NT2/D1 (cell line): ENCODE measurements around the gene LCE3E.

ENCODE experiments used
- SUZ12 ChIP-seq: IDR thresholded peaks from 2 replicates; pipeline ENCODE4 v1.6.1; 2011; ENCODE audit not compliant: insufficient read length, insufficient read depth; ENCODE audit errors: extremely low read depth
- YY1 ChIP-seq: IDR thresholded peaks from 2 replicates; pipeline ENCODE4 v1.6.1; 2011; ENCODE audit not compliant: insufficient read length, insufficient read depth
- ZNF274 ChIP-seq: IDR thresholded peaks from 2 replicates; pipeline ENCODE4 v1.6.1; 2011; ENCODE audit warnings: mild to moderate bottlenecking, low read depth, low read length

DNA sequence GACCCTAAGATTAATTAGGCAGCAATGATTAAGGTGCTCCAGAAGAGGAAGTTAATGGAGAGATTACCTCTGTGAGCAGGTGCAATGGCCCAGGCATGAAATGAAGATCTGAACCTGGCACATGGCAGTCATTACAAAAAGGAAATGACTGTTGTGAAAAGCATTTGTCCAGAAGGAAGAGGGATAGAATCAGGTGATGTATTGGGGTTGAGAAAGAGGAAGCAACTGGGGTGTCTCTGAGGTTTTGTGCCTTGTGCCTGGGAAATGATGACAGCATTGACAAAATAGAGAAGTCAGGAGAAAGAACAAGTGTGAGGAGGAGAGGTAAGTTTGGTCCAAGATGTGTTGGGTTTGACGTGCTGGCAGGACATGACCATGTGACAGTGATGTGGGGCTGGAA lies 46.7 kb downstream of the LCE3E start:
- TF ChIP-seq YY1, result no peak
- TF ChIP-seq ZNF274, result no peak
- TF ChIP-seq SUZ12, result no peak
